GM12865 (cell line): ENCODE measurements around the gene RASL10B.

ENCODE experiments used
- DNase-seq: peaks from one replicate; pipeline ENCODE4 v3.0.0; 2010; ENCODE audit warnings: low read depth
- H3K4me3 ChIP-seq: 2 replicates; pipeline ENCODE4 v1.5.1; 2011; ENCODE audit warnings: mild to moderate bottlenecking, low read depth, low read length, control low read depth
- TF ChIP-seq, protein P1 (sequence below): IDR thresholded peaks from 2 replicates; pipeline ENCODE4 v1.5.1; 2011; ENCODE audit warnings: low read length, control low read depth, low read depth, inconsistent platforms; ENCODE audit not compliant: insufficient read depth; ENCODE audit errors: missing control alignments

Gene RASL10B

GRCh38 chr17:35732806-35733136 is 1.3 kb downstream of the RASL10B start:
- DNase-seq: no peak
- TF ChIP-seq, protein P1, sequence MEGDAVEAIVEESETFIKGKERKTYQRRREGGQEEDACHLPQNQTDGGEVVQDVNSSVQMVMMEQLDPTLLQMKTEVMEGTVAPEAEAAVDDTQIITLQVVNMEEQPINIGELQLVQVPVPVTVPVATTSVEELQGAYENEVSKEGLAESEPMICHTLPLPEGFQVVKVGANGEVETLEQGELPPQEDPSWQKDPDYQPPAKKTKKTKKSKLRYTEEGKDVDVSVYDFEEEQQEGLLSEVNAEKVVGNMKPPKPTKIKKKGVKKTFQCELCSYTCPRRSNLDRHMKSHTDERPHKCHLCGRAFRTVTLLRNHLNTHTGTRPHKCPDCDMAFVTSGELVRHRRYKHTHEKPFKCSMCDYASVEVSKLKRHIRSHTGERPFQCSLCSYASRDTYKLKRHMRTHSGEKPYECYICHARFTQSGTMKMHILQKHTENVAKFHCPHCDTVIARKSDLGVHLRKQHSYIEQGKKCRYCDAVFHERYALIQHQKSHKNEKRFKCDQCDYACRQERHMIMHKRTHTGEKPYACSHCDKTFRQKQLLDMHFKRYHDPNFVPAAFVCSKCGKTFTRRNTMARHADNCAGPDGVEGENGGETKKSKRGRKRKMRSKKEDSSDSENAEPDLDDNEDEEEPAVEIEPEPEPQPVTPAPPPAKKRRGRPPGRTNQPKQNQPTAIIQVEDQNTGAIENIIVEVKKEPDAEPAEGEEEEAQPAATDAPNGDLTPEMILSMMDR: no peak
- no peak overlapping the region for H3K4me3 ChIP-seq

DNA sequence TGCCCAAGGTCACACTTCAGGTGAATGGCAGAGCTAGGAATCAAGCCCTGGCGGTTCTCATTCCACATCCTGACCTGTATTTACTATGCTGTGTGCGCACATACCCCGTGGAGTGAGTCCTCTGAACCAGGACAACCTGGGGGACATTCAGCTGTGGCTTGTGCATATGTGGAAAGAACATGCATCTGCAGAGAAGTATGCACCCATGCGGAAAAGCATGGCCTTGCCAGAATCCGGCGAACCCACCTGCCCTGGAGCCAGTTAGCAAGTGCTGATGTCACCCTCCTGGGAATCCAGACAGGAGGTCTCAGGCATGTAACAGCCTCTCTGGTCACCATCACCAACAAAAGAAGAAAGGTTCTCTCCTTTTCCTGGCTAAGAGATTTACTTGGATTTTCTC is 1.9 kb downstream of the RASL10B start:
- TF ChIP-seq, protein P1: no peak

DNA sequence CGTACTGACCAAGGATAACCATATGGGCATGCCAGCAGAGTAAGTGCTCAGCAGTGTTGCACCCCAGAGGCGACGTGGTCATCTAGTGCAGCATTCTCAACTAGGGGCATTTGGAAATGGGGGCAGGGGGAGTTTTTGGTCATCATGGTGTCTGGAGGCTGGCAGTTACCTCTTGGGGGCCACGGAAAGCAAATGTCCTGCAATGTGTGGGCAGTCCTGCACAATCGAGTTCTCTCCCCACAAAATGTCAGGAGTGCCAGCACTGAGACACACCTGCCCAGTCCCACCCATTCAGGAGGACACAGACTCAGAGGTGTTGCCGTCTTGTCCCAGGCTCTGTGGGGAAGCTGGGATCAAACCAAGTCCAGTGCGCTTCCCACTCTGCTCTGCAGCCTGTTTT is 3.0 kb downstream of the RASL10B start:
- DNase-seq: no peak
- TF ChIP-seq, protein P1: no peak
- no peak overlapping the region for H3K4me3 ChIP-seq

More for the DNA sequence above, 1.9 kb downstream of the RASL10B start:
- DNase-seq: no peak
- H3K4me3 ChIP-seq: no peak overlapping the region

GRCh38 chr17:35735036-35735805 is 3.8 kb downstream of the RASL10B start:
- no peak for DNase-seq
- H3K4me3 ChIP-seq: no peak overlapping the region
- TF ChIP-seq, protein P1: no peak

GRCh38 chr17:35736236-35736635 is 4.8 kb downstream of the RASL10B start:
- H3K4me3 ChIP-seq: no peak overlapping the region
- TF ChIP-seq, protein P1: no peak
- no peak for DNase-seq

DNA sequence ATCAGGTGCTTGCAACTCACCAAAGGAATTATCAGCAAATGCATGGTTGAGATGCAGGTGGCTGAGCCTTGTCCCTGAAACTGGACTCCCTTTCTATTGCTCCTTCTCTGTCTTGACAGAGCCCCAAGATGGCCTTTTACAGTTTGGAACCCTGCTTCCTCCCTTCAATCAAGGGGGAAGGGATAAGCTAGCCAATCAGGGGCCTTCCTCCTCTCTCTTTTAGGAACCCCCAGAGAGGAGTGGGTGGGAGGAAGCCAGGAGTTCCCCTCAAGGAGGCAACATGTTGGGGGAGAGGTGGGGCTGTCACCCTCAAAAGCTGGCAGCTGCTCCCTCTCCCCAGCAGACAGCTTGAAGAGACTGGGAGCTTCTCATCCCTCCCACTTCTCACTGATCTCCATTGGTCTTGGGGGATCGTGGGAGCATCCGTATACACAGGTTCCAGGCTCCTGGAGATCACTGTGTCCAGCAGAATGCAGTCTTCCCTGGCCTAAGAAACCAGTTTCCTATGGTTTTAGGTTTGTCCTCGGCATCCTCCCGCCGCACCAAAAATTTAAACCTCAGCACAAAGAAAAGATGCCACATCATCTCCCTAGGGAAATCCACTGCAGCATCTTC is 7.2 kb downstream of the RASL10B start:
- DNase-seq: no peak
- H3K4me3 ChIP-seq: no peak overlapping the region
- TF ChIP-seq, protein P1: no peak
